PC-9 (cell line): ENCODE results near the gene ZNF646. TPM values are rescaled to one million over a fixed set of nuclear protein-coding genes. Genes with fewer than 3 reads are reported as not detected.

Experiments
- BruUV-seq: library from RNA; stranded (reverse); fragments of 400-500 nt; replicated peaks from 2 replicates; lab custom pipeline; 2021; lab: Mats Ljungman, UMichigan
- CTCF ChIA-PET: fragments of 300-600 bp; sonication (Branson Sonifier 250); formaldehyde crosslinking; loops from one replicate; lab custom pipeline; 2022; ENCODE audit warnings: antibody characterized with exemption; lab: Charles Lee
- POLR2A ChIA-PET: fragments of 300-600 bp; sonication (Branson Sonifier 250); formaldehyde crosslinking; loops from one replicate; lab custom pipeline; 2022; ENCODE audit warnings: antibody characterized with exemption; ENCODE audit not compliant: unreplicated experiment; lab: Charles Lee
- DNase-seq, 2 experiments: peaks; one replicate each; pipeline versions ENCODE4 v3.0.0 to v3.0.0-alpha.2; 2015 to 2022; ENCODE audit warnings: mixed read lengths in 1 of 2
- H2AFZ ChIP-seq: fragments of 200-600 bp; sonication (generic); 2 replicates; pipeline ENCODE4 v1.8.1; 2017; ENCODE audit warnings: antibody characterized with exemption
- H3F3A ChIP-seq: fragments of 200-600 bp; sonication (generic); 2 replicates; pipeline ENCODE4 v1.8.1; 2017; ENCODE audit warnings: antibody characterized with exemption, mild to moderate bottlenecking, low read depth; ENCODE audit not compliant: insufficient read depth
- H3K27ac ChIP-seq: fragments of 200-600 bp; sonication (generic); 2 replicates; pipeline ENCODE4 v1.6.1; 2016; ENCODE audit warnings: mixed run types
- H3K27me3 ChIP-seq: fragments of 200-600 bp; sonication (generic); 2 replicates; pipeline ENCODE4 v1.6.1; 2016; ENCODE audit warnings: low read depth, mixed run types; ENCODE audit not compliant: insufficient read depth
- H3K36me3 ChIP-seq: fragments of 200-600 bp; sonication (generic); 2 replicates; pipeline ENCODE4 v1.6.1; 2016; ENCODE audit warnings: low read depth, mixed run types
- H3K4me1 ChIP-seq: fragments of 200-600 bp; sonication (generic); replicated peaks from 2 replicates; pipeline ENCODE4 v1.6.1; 2016; ENCODE audit warnings: mixed run types; ENCODE audit not compliant: insufficient read depth
- H3K4me2 ChIP-seq: fragments of 200-600 bp; sonication (generic); 2 replicates; pipeline ENCODE4 v1.6.1; 2017; ENCODE audit warnings: mixed run types
- H3K4me3 ChIP-seq: fragments of 200-600 bp; sonication (generic); 2 replicates; pipeline ENCODE4 v1.6.1; 2016; ENCODE audit warnings: mixed run types
- H3K79me2 ChIP-seq: fragments of 200-600 bp; sonication (generic); 2 replicates; pipeline ENCODE4 v1.6.1; 2017; ENCODE audit warnings: low read depth, mixed run types
- H3K9me2 ChIP-seq: fragments of 200-600 bp; sonication (generic); 2 replicates; pipeline ENCODE4 v1.8.1; 2017; ENCODE audit warnings: mild to moderate bottlenecking; ENCODE audit not compliant: insufficient read depth
- H3K9me3 ChIP-seq: fragments of 200-600 bp; sonication (generic); 2 replicates; pipeline ENCODE4 v1.8.1; 2016; ENCODE audit warnings: low read depth; ENCODE audit not compliant: insufficient read depth
- H4K20me1 ChIP-seq: fragments of 200-600 bp; sonication (generic); 2 replicates; pipeline ENCODE4 v1.8.1; 2017; ENCODE audit not compliant: insufficient read depth
- CTCF ChIP-seq: fragments of 200-600 bp; sonication (generic); conservative IDR thresholded peaks from 2 replicates; pipeline ENCODE4 v1.6.1; 2017; ENCODE audit warnings: mixed run types, antibody characterized with exemption, mild to moderate bottlenecking, moderate library complexity
- EZH2 ChIP-seq: fragments of 200-600 bp; sonication (generic); IDR thresholded peaks from 2 replicates; pipeline ENCODE4 v1.8.0; 2017; ENCODE audit warnings: antibody characterized with exemption, low read depth
- intact Hi-C: fragments of 100-400 bp; cut with micrococcal nuclease; formaldehyde crosslinking; loops from one replicate; pipeline ENCODE4 v1.10.0; 2022; ENCODE audit not compliant: unreplicated experiment
- total RNA-seq: library from RNA; stranded (reverse); gene quantifications from 2 replicates; pipeline ENCODE4 v1.2.3, GENCODE V29; 2021

The ZNF646 gene
- total RNA-seq, 1 experiment from 2014 or later, result 25.4 TPM

DNA sequence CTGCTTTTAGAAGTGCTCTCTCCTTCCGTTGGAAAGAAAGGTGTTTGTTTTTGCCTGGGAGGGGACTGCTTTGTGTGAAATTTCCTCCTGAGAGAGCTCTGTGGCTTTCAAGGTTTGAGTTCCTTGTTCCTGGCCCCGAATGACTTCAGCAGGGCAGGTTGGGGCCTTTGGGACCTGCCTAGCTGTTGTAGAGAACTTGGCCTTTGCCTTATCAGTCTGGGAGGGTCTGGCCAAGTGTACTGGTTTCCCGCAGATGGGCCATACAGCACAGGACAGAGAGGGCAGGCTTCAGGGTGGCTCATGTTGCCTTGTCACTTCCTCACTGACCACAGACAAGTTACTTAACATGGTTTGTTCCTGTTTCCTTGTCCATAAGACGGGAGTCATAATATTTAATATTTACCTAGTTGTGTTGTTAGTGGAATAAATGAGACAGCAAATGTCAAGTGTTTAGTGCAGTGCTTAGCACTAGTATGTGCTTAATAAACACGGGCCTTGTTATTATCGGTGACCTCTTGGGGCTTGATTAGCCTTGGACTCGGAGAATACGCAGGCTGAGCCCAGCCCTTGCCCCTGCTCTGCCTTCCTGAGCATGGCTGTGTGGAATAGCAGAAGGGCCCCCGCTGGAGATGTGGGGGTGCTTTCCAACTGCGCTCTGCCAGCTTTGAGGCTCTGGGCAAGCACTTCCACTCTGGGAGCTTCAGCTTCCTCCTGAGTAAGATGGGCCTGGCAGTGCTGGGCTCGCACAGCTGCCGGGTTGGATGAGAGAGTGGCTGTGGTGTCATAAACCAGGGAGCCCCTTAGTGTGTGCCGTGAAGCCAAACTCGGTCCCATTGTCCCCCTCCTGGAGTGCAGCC, 54.7 kb downstream of the ZNF646 start:
- intact Hi-C loops, result no loop called here
- Histone ChIP-seq H3K27ac (peak overlapping the region; percentile 91), H3F3A (peaks cover 57% of the 10 kb centered on the region), H3K79me2 (peaks cover 7% of the 10 kb centered on the region; the same call in 1 of the 2 replicates), H3K9me2 (no peaks in the 10 kb centered on the region), H3K4me3 (no peak overlapping the region), H3K36me3 (no peaks in the 10 kb centered on the region; the same call in 1 of the 2 replicates), H3K4me2 (peak overlapping the region; percentile 61), H3K27me3 (no peaks in the 10 kb centered on the region), H2AFZ (no peak overlapping the region), H3K4me1 (peaks cover 56% of the 10 kb centered on the region), H4K20me1 (no peaks in the 10 kb centered on the region), H3K9me3 (no peaks in the 10 kb centered on the region)
- POLR2A ChIA-PET, result interaction anchor here (0.6 to 1.4 kb wide), 3 partner anchors 11 to 143 kb away, joined by 6 to 15 read pairs (median 11); partner anchors contain the start of gene KAT8
- TF ChIP-seq CTCF (no peak), EZH2 (no peak)
- CTCF ChIA-PET, result no interaction called here
- DNase-seq, result peak; percentile 69 to 94
- no TSS peak for BruUV-seq

GRCh38 chr16:31129568-31130335, 55.5 kb downstream of the ZNF646 start:
- Histone ChIP-seq H3K4me3 (no peak overlapping the region), H3K9me2 (no peaks in the 10 kb centered on the region), H3K4me2 (peak overlapping the region; percentile 61), H3K27ac (peak overlapping the region; percentile 91), H3K27me3 (no peaks in the 10 kb centered on the region), H3K4me1 (peaks cover 64% of the 10 kb centered on the region), H3K9me3 (no peaks in the 10 kb centered on the region), H2AFZ (no peak overlapping the region), H3K36me3 (no peaks in the 10 kb centered on the region; the same call in 1 of the 2 replicates), H3F3A (peaks cover 63% of the 10 kb centered on the region), H3K79me2 (peaks cover 12% of the 10 kb centered on the region; the same call in 1 of the 2 replicates), H4K20me1 (no peaks in the 10 kb centered on the region)
- intact Hi-C loops, result loop anchor here (2.0 kb wide), 1 partner anchor 13 kb away; the partner anchor contains the start of gene KAT8
- BruUV-seq, result no TSS peak
- ChIA-PET CTCF (interaction anchor here (2.0 kb wide), 1 partner anchor 13 kb away, joined by 32 read pairs; no protein-coding TSS in a partner anchor), POLR2A (interaction anchor here (0.6 to 1.4 kb wide), 2 partner anchors 12 to 51 kb away, joined by 10 to 15 read pairs; partner anchors contain the start of gene KAT8)
- no peak for DNase-seq
- TF ChIP-seq EZH2 (no peak), CTCF (no peak)

GRCh38 chr16:31130336-31130891, 56.2 kb downstream of the ZNF646 start:
- no peak overlapping the region for H2AFZ ChIP-seq
- CTCF ChIA-PET, result interaction anchor here (0.8 to 2.0 kb wide), 2 partner anchors 12 to 314 kb away, joined by 3 to 32 read pairs; no protein-coding TSS in a partner anchor

More at GRCh38 chr16:31130336-31130891, 56.2 kb downstream of the ZNF646 start:
- no peak for DNase-seq
- no peaks in the 10 kb centered on the region for H3K9me2 ChIP-seq
- intact Hi-C loops, result loop anchor here (2.0 kb wide), 1 partner anchor 14 kb away; the partner anchor contains the start of gene KAT8
- BruUV-seq, result no TSS peak
- H3K27ac ChIP-seq, result peak overlapping the region; percentile 91
- no peaks in the 10 kb centered on the region for H3K9me3 ChIP-seq
- POLR2A ChIA-PET, result interaction anchor here (0.6 to 1.8 kb wide), 5 partner anchors 13 to 330 kb away, joined by 3 to 10 read pairs (median 7); partner anchors contain the start of genes FUS and KAT8
- peaks cover 12% of the 10 kb centered on the region for H3K79me2 ChIP-seq
- H3K4me3 ChIP-seq, result no peak overlapping the region
- H3K4me1 ChIP-seq, result peaks cover 66% of the 10 kb centered on the region
- H3K36me3 ChIP-seq, result no peaks in the 10 kb centered on the region; the same call in 1 of the 2 replicates
- H4K20me1 ChIP-seq, result no peaks in the 10 kb centered on the region
- H3F3A ChIP-seq, result peaks cover 61% of the 10 kb centered on the region
- H3K4me2 ChIP-seq, result peak overlapping the region; percentile 61
- H3K27me3 ChIP-seq, result no peaks in the 10 kb centered on the region
- TF ChIP-seq CTCF (no peak), EZH2 (no peak)
